RPMI8226 (cell line): ENCODE data around the gene CASP2.

Source experiments
- DNase-seq: peaks from one replicate; pipeline ENCODE4 v3.0.0-alpha.2; 2015

CASP2 gene

GRCh38 chr7:143299346-143299745 is 11.2 kb downstream of the CASP2 start:
- no peak for DNase-seq

GRCh38 chr7:143299840-143300239 is 11.7 kb downstream of the CASP2 start:
- DNase-seq = peak; percentile 39

- DNase-seq = no peak
Observed at GRCh38 chr7:143300959-143301935, 13.1 kb downstream of the CASP2 start.

DNA sequence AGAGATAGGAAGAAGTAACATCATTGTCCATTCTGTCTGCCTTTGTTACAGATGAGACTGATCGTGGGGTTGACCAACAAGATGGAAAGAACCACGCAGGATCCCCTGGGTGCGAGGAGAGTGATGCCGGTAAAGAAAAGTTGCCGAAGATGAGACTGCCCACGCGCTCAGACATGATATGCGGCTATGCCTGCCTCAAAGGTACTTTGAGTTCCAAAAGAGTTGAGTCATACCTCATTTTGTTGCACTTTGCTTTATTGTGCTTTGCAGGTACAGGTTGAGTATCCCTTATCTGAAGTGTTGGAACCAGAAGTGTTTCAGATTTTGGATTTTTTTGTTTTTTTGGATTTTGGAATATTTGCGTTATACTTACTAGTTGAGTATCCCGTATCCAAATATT is 15.6 kb downstream of the CASP2 start:
- DNase-seq = no peak

GRCh38 chr7:143304938-143305337 is 16.8 kb downstream of the CASP2 start:
- no peak for DNase-seq

DNA sequence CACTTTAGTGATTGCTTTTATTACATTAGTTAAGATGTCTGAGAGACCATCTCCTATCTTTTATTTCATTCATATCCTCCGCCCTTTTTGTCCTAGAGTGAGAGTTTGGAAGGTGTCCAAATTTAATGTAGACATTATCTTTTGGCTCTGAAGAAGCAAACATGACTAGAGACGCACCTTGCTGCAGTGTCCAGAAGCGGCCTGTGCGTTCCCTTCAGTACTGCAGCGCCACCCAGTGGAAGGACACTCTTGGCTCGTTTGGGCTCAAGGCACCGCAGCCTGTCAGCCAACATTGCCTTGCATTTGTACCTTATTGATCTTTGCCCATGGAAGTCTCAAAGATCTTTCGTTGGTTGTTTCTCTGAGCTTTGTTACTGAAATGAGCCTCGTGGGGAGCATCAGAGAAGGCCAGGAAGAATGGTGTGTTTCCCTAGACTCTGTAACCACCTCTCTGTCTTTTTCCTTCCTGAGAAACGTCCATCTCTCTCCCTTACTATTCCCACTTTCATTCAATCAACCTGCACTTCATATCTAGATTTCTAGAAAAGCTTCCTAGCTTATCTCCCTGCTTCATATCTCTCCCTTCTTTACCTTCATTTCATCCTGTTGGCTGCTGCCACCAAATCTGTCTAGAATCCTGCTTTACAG is 17.4 kb downstream of the CASP2 start:
- peak; percentile 40 for DNase-seq

GRCh38 chr7:143308632-143309031 is 20.5 kb downstream of the CASP2 start:
- DNase-seq = no peak

DNA sequence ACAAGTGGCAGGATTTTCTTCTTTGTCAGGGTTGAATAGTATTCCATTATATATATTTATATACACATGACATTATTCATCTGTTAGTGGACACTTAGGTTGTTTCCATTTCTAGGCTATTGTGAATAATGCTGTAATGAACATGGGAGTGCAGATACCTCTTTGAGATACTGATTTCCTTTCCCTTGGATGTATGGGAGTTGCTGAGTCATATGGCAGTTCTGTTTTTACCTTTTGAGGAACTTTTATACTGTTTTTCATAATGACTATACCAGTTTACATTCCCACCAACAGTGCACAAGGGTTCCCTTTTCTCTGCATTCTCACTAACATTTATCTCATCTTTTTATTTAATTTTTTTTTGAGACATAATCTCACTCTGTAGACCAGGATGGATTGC is 26.0 kb downstream of the CASP2 start:
- no peak for DNase-seq

DNA sequence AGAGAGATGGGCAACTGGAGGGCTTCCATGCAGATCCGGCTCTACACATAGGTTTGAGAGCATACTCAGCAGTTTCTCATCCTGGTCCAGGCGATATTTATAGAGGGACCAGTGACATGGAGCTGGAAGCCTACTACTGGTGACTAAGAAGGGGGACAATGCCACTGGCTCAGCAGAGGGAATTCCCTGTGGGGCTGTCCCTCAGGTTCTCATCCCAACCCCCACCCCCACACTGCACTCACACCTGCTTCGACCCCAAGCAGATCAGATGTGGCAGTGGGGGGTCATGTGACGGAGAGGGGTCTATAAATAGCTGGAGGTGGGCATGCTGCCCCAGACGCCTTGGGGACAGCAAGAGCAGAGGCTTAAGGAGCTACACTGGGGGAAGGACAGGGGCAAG is 27.6 kb downstream of the CASP2 start, which contains the start of gene CLCN1:
CLCN1 (plus strand) TSS at position 336 of the 400 bp plus-strand sequence. CDS start 102 bp downstream, outside the sequence.
- no peak for DNase-seq

DNA sequence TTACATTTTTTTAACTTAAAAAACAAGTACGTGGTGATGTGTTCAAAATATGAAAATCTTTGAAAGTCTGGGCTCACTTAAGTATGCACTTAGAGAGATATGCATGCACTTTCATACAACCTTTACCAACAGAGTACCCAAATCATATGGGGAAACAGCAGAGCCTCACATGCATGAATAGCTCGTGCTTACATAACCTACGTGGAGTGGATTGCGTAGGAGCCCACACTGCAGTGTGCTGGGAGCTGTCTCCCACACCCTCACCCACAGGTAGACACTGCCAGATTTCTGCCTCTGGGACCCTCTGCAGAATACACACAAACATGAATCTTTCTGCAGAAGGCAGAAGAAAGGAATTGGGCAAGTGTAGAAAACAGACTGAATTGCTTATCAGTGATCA is 28.3 kb downstream of the CASP2 start:
- DNase-seq = no peak

- DNase-seq = no peak
Observed at GRCh38 chr7:143318661-143319060, 30.5 kb downstream of the CASP2 start.

GRCh38 chr7:143320620-143321019 is 32.5 kb downstream of the CASP2 start:
- DNase-seq = no peak

- no peak for DNase-seq
Observed at GRCh38 chr7:143321242-143321641, 33.1 kb downstream of the CASP2 start.

- no peak for DNase-seq
Observed at GRCh38 chr7:143321734-143322133, 33.6 kb downstream of the CASP2 start.

GRCh38 chr7:143322760-143323633 is 34.8 kb downstream of the CASP2 start:
- no peak for DNase-seq

- DNase-seq = no peak
Observed at GRCh38 chr7:143323653-143324052, 35.5 kb downstream of the CASP2 start.

- no peak for DNase-seq
Observed at GRCh38 chr7:143325240-143325639, 37.1 kb downstream of the CASP2 start.

DNA sequence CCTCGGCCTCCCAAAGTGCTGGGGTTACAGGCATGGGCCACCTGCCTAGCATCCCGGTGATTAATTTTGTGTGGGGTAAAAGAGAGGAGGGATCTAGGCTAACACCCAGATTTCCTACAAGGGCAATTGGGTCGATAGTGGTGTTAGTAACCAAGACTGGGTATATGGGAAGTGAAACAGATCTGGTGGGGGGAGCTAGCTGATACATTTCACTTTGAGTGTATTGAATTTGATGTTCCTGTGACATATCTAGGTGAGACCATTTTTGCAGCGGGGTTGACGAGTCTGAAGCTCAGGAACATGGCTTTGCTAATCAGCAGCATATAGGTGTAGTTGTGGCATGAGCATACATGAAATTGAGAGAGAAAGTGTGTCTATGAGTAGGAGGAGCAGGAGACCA is 39.8 kb downstream of the CASP2 start:
- no peak for DNase-seq

GRCh38 chr7:143329471-143330170 is 41.5 kb downstream of the CASP2 start:
- DNase-seq = no peak

GRCh38 chr7:143331179-143331801 is 43.1 kb downstream of the CASP2 start:
- DNase-seq = no peak

DNA sequence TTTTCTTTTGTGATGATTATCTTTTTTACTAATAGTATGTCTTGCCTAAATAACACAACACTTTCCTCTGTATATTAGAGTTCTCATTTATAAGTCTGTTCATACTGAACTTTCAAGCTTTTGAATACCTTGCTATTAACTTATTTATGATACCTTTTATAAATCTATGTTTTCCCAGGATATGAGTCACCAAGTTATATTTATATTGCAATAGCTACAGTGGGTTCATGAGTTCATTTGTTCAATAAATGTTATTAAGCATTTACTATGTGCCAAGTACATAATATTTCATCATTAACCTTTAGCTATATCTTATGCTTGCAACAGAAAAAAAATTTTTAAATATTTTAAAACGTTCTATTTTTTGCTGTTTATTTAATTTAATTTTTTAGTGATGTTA is 46.1 kb downstream of the CASP2 start:
- no peak for DNase-seq

DNA sequence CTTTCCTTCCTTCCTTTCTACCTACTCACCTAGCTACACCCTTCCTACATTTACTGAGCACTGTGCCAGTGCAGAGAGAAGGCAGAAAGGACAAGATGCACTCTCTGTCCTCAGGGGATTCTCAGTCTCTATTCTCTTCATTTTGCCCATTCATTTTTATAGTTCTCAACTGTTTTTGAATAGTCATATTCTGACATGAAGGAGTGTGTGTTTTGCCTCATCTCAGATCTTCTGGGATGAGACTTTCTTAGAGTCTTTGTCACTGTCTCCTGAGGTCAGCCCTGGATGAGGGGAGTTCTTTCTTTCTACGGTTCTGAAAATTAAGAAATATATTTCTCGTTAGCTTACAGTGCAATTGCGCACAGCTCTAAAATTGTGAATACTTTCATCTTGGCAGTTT is 49.1 kb downstream of the CASP2 start:
- DNase-seq = no peak
